ENCODE data around the gene FREY1.
"Not testable (repeated sequence)": the region's sequence is repeated elsewhere in the genome, so short reads cannot be mapped to it uniquely, and the experiment has no call there.

The FREY1 gene

DNA sequence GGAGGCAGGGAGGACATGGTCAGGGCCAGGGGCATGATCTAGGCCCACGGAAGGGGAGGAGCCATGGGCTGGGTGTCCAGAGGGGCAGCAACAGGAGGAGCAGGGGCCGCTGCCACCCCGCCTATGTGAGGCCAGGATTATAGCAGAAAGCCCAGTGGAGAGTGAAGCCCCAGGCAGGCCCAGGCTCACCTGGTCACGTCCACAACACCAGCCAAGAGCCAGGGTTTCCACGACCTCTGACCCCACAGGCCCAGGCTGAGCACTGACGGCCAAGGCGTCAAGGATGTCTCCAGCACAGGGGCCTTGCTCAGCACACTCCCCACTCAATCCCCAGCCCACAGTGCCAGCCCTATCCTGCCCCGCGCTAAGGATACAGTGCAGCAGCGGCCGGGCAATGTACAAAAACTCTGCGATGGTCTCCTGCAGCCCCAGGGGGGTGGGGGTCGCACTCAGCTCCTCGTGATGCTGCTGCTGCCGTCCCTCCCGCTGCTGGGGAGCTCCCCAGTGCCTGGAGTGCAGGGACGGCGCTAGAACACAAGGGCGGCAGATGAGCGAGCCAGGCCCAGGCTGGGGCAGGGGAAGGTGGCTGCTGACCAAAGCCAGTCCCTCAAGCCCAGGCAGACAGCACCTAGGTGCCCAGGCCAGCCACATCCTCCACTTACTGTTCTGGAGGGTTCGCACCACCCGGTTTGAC is 7.0 kb upstream of the FREY1 start:
- DNase-seq = no peak

DNA sequence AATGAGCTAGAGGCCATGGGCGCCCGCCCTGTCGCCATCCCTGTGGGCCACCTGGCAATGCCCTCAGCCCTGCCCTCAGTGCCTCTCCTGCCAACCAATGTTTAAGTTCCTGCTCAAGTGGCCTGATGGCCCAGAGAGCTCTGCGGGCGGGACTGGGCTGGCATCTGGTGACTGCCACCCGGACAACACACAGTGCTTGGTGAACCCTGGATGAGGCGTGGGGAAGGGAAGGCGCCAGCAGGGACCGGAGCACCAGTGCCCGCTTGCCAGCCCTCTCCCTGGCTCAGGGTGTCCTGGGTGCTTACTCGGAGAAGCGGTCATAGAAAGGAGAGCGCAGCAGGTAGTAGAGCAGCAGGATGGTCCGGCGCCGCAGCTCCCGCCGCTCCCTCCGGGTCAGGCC is 6.4 kb upstream of the FREY1 start:
- no peak for DNase-seq

DNA sequence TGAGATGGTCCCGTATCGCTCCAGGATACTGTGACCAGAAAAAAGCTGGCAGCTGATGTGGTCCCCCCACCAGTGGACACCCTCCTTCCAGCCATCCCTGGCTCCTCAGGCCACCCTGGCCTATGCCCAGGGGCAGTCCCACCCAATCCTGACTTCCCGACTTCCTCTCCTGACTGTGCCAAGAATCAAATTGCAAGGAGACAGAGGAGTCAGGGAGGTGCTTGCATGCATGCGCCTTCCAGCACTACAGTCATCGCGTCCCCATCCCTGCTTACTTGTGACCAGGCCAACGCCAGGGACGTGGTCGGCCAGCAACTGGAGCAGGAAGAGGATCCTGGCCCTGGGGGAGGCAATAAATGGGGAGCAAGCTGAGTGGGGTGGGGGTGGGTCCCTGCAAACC is 3.6 kb upstream of the FREY1 start:
- DNase-seq = no peak

DNA sequence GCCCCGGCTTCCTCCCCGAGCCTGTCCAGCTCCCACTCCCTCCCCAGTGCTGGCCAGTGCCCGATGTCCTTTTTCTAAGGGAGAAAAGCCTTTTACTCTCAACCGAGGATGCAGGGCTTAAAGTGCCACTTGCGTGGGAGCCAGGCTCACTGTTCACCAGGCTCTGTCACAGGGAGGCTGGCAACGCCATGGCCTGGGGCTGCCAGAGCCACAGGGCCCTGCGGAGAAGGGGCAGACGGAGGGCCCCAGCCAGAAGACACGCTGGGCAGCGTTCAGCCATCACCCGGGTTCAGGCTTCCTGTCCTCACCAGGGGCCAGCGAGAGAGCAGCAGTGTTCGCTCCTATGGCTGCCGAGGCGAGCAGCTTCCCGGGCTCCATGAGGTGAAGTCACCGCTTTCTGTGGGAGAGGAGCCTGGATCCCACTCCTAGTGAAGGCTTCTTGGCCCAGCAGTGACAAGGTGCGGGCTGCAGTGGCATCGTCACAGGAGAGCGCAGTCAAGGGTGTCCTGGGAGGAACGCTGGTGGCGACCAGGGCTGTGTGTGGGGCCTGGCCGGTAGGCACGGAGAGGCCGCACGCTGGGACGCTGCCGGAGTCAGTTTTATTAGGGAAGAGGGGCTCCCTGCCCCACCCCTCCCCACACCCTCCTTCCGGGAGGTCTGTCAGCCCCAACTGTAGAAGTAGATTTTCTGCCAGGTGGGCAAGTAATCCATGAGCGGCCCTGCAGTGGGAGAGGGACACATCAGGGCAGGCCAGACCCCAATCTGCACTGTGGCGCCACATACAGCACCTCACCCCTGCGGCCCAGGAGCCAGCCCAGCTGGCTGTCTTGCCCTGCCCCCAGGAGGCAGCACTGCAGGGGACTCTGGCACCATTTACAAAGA is 2.8 kb upstream of the FREY1 start:
- no peak for DNase-seq

DNA sequence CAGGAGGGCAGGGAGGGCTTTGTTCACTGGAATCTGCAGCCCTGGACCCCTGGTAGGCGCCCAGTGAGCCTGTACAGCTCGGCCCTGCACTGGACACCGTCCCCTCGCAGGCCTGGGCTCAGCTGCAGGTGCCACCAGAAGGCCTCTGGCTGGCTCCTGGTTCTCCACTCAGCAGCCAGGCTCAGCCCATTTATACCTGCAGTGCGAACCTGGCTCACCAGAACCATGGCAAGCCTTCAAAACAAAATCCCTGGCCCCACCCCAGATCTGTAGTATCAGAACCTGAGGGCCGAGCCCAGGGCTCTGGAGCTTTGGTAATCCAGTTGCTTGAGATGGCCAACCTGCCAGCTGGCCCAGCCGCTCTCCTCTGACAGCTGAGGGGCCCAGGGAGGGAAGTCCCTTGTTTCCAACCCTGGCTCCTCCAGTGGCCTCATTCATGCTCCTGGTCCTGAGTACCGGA is 870 bp upstream of the FREY1 start:
- no peak for DNase-seq

DNA sequence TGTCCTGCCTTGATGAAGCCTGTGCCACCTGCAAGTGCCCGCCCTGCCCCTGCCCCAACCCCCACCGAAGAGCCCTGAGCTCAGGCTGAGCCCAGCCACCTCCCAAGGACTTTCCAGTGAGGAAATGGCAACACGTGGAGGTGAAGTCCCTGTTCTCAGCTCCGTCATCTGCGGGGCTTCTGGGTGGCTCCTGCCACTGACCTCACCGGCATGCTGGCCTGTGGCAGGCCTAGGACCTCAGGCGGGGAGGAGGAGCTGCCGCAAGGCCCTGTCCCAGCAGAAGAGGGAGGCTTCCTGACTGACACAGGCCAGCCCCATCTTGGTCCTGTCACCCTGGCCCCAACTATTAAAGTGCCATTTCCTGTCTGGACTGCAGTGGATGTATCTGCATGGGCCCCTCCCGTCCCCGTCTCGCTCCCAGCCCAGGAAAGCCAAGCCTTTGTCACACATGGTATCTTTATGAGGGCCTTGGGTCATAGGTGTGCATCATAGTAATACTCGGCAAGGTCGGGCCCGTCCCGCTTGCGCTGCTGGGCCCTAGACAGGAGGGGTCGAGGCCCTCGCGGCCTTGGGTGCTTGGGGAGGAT is 882 bp downstream of the FREY1 start:
- no peak for DNase-seq

DNA sequence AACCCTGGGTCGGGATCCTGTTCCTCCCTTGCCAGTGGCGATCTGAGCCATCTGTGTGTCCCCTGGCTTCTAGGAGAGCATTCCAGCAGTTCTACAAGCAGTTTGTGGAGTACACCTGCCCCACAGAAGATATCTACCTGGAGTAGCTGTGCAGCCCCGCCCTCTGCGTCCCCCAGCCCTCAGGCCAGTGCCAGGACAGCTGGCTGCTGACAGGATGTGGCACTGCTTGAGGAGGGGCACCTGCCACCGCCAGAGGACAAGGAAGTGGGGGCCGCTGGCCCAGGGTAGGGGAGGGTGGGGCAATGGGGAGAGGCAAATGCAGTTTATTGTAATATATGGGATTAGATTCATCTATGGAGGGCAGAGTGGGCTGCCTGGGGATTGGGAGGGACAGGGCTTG is 1.5 kb downstream of the FREY1 start:
- not testable (repeated sequence) for DNase-seq

DNA sequence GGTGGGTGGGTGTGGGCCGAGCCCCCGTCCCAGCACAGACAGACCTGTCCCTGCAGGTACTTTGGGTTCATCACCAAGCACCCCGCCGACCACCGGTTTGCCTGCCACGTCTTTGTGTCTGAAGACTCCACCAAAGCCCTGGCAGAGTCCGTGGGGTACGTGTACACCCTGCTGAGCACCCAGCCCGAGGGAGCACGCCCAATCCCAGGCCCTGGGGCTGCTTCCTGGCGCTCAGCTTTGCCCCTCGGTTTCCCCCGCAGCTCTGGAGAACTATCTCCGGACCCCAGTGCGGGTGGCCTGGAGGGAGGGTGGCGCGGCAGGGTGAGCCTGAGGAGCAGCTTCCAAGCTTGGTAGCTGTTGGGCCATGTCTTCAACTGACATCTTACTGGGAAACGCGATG is 2.0 kb downstream of the FREY1 start:
- DNase-seq = no peak

DNA sequence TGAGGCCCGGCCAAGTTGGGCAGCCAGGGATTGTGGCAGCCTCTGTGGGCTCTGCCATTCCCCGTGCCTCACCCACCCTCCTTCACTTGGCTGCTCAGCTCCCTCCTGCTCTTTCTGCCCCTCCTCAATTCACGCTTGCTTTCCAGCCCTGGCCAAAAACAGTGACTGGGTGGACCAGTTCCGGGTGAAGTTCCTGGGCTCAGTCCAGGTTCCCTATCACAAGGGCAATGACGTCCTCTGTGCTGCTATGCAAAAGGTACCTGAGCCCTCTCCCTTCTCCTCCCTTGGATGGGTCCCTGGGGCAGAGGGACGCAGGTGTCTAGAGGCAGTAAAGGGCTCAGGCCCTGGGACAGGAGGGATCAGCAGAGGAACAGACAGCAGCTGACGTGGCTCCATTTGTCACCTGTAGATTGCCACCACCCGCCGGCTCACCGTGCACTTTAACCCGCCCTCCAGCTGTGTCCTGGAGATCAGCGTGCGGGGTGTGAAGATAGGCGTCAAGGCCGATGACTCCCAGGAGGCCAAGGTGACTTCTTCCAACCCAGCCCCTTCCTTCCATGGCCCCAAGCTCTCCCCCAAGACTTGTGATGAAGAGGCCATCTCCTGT is 2.7 kb downstream of the FREY1 start:
- no peak for DNase-seq

DNA sequence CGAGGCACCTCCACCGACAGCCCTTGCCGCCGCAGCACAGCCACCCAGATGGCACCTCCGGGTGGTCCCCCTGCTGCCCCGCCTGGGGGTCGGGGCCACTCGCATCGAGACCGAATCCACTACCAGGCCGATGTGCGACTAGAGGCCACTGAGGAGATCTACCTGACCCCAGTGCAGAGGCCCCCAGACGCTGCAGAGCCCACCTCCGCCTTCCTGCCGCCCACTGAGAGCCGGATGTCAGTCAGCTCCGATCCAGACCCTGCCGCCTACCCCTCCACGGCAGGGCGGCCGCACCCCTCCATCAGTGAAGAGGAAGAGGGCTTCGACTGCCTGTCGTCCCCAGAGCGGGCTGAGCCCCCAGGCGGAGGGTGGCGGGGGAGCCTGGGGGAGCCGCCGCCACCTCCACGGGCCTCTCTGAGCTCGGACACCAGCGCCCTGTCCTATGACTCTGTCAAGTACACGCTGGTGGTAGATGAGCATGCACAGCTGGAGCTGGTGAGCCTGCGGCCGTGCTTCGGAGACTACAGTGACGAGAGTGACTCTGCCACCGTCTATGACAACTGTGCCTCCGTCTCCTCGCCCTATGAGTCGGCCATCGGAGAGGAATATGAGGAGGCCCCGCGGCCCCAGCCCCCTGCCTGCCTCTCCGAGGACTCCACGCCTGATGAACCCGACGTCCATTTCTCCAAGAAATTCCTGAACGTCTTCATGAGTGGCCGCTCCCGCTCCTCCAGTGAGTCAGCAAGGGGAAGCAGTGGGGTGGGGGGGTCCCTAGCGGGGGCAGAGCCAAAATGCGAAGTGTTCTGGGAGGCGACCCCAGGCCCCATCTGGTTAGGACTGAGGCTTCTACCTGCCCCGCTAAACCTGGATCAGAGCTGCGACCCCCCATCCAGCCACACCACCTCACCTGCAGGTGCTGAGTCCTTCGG is 4.4 kb downstream of the FREY1 start:
- DNase-seq = no peak

DNA sequence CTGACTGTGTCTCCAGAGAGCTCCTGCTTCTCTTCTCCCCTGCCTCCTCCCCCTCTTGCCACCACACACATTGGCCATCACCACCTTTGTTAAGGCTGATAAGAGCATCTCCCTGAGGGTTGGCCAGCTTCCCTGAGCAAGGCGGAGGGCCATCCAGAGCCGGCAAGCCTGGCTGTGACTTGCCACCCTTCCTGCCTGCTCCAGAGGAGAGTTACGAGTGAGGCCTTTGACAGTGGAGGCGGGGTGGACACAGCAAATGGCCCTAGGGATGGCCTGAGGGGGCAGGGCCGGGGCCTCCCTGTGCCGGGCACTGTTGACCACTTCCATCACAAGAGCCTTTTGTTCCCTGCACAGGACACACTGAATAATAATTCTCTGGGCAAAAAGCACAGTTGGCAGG is 5.4 kb downstream of the FREY1 start:
- no peak for DNase-seq

DNA sequence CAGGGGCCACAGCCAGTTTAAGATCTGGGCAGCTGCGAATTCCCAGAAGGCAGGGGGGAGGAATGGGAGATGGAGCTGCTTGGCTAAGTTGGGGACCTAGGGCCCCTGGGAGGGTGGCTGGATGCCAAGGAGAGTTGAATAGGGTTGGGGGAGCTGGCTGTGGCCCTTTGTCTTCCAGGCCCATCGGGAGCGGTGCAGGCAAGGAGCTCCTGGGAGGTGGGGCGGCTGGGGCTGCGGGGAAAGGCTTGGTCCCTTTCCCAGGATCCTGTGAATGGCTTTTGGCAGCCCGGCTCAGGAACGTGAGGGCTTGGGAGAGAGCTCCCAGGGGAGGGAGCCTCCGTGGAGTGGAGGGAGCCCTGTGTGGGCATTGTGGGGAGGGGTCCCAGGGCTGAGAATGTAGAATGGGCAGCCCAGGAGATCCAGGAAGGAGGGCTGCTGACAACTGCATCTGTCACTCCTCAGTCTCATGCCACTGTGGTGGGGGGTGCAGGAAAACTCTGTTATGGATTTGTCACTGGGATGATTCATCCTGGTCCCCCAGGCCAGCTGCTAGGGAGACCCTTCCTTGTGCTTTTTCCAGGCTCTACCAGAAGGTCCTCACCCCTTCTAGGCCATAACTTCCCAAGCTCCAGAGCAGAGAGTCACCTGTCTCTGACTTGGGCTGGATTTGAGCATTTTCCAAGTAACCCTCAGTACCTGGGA is 6.0 kb downstream of the FREY1 start:
- DNase-seq = no peak

DNA sequence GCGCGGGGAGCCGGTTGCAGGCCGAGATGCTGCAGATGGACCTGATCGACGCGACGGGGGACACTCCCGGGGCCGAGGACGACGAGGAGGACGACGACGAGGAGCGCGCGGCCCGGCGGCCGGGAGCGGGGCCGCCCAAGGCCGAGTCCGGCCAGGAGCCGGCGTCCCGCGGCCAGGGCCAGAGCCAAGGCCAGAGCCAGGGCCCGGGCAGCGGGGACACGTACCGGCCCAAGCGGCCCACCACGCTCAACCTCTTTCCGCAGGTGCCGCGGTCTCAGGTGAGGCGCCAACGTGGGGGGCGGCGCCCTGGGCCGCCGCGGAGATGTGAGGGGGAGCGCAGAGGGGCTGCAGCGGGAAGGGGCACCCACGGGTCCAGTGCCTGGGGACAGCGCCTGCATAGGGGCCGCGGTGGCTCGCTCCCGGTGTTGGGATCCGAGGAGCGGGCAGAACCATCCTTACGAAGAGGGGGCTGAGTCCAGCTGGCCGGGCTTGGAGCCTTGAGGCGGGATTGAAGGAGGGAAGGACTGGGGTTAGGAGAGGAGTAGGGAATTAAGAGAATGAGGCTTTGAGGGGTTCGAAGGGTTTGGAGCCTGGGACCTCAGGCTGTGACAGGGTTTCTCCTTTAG is 6.8 kb downstream of the FREY1 start:
- DNase-seq = not testable (repeated sequence)

DNA sequence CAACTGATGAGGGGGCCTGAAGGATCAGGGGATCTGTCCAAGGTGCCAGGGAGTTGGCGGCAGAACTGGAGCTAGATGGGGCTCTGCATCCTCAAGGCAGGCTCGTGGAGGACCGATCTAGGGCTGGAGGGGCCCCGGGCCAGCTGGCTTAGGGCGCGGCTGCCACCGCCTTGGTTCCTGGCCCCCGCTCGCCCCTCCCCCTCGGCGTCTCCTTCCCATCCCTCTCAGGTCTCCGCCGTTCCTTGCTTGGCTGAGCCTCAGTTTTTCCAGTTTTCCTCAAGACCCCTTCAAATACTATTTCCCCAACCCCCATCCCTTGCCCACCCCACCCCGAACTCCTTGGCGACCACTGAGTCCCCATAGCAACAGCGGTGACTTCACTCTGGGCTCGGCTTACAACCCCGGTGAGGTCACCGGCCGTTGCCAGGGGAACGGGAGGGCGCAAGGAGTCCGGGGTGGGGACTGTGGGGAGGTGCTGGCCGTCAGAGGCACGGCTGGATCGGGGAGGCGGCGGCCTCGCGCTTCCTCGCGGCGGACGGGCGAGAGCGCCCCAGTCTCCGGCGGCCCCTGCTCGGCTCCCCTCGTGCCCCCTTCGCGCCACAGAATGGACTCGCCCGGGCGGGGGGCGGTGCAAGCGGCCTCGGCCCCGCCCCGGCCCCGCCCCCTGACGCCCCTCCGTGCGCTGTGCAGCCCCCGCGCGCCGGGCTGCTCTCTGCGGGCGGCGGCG is 7.5 kb downstream of the FREY1 start:
- peak; percentile 35 for DNase-seq

DNA sequence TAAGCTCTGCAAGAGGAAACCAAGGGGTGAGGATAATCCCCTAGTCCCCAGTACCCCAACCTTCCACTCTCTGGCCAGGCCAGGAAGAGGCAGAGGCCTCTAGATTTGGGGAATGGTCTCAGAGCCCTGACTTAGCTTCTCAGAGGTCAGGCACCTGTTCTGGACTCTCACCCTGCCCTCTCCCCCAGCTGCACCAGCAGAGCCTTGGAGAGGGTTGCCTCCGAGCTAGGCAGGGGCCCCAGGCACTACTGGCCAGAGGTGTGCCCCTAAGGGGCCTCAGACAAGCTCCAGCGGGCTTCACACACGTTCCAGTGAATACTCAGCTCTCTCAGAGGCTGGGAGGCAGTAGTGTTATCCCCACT is 8.0 kb downstream of the FREY1 start:
- DNase-seq = no peak

DNA sequence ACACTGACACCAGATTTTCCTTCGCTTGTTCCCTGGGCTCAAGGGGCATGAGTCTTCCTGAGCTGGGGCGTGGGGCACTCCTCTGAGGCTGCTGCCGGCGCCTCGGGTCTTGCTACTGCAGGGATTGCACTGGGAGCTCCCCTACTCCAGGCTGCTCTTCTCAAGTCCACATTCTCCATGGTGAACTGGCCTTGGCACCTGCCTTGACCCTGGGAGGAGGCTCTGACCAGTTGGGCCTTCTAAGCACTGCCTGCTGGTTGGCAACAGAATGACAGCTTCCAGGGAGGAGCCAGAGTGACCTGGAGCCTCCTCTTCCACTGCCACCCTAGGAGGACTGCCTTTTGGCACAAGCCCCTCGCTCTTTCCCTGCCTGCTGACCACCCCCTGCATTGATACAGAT is 9.5 kb downstream of the FREY1 start:
- no peak for DNase-seq

DNA sequence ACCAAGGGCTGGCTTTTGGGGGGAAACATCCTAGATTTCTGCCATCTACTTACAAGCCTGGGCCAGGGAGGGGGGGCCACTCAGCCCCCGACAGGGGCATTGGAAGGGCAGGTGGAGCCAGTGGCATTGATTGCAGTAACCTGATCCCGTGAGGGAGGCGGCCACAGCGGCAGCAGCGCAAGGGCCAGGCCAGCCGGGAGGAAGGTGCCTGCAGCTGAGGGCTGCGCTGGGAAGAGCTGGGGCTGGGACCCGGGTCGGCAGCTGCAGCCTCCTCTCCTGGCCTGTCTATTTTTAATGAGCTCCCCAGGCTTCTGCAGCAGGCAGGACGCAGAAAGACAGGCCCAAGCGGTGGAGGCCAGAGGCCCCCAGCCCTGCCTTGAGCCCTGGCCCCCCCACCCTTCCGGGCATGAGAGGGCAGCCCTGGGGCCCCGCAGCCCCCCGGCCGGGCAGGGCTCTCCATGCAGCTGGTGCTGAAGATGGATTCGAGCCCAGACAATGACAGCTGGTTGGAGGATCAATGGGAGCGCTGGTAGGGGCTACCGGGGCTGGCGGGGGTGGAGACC is 10.6 kb downstream of the FREY1 start:
- peak; percentile 52 for DNase-seq

DNA sequence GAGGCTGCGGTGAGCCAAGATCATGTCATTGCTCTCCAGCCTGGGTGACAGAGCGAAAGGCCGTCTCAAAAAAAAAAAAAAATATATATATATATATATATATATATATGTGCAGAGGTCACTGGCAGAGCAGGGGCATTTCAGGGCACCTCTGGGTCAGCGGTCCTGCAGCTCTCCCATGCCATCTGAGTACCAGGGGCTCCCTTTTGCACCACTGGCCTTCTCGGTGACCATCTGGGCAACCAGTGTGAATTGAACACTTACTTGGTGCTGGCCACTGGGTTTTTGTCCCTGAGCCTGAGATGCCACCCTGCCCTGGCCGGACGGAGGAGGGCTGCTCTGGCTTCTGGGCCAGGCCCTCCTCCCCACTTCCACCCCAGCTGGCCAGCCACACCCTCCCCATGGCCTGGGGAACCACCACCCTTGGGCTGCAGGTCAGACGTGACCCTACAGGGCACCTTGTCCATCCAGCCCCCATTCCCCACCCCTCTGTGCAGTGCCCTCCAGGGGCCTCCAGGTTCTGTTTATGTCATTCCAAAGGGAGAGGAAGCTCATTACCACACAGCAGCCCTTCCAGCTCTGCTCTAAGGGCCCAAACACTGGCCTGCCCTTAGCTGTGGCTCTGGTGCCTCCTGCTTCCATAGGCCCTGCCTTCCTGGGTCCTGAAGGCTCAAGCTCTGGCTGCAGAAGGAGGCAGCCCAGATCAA is 11.4 kb downstream of the FREY1 start:
- DNase-seq = no peak

DNA sequence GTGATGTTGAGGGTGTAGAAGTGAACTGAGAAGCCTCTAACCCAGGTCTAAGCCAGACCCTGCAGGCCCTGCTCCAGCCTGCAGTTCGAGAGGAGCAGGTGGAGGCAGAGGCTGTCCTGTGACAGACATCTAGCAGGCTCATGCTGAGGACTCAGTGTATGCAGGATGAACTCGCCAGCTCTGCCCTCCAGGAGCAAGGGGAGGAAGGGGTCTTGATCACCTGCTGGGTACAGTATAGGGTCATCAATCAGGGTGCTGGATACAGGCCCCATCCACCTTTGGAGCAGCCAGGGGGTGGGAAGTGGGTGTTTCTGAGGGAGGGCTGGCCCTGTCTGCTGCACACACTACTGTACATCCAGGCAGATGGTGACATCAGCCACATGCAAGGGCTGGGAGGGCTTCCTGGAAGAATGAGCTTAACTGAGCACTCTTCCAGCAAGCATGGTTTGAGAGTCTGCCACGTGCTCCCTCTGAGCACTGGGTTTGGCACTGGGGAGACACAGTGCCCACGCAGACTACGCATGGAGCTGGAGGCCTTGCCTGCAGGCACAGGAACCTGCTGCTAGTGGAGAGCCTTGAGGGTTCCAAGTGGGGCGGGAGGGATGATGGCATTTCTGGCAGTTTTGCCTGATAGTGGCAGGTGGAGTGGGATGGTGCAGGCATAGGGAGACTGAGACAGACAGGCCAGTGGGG is 12.4 kb downstream of the FREY1 start:
- no peak for DNase-seq

All from NCI-H1417 treated with DMSO at 0.1 percent for 48 hours (cell line).